Choroid plexus epithelial cell (primary cell): ENCODE data around the gene SPACDR.

Experiments used
- DNase-seq: peaks from one replicate; pipeline ENCODE4 v3.0.0-alpha.2; 2010; ENCODE audit warnings: low read depth
- H3K4me3 ChIP-seq: 2 replicates; pipeline ENCODE4 v1.5.1; 2011; ENCODE audit warnings: low read depth, mild to moderate bottlenecking, control low read depth, low read length, moderate library complexity
- CTCF ChIP-seq: conservative IDR thresholded peaks from 2 replicates; pipeline ENCODE4 v1.5.1; 2011; ENCODE audit warnings: low read depth, mild to moderate bottlenecking, control low read depth, inconsistent platforms, low read length, moderate library complexity

Gene SPACDR

DNA sequence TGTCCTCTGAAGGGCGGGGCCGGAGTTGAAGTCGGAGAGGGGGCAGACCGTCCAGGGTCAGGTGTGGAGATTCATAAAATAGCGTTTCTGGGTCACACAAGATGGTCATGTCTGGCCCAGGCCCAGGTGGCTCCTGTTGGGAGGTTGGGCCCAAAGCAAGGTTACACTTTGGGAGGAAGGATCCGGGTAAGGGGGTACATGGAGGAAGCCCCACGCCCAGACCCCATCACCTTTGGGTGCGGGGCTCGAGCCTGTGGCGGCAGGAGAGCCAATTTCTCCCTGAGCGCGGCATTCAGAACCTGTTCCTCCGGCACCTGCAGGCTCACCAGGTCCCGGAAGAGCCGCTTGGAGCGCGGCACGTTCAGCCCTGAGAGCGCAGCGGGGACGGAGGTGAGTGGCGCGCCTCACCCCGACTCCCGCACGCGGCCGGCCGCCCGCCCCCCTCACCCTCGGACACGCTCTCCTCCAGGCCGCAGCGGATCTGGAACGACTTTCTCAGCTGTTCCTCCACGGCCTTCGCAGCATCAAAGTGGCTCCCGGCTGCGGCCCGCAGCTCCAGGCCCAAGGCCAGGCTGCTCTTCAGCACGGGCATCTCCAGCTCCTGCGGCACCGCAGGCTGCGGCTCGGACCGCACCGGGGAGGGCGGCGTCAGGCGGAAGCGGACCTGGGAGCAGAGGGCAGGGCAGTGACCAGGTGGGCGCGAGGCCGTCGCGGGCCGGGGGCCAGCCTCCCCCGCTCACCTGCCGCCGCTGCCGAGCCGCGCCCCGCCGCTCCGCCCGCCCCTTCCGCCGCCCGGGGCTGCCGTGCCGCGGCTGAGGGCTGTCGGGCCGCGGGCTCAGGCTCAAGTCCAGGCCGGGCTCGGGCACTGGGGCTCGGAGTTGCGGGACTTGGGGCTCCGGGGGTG lies 28.4 kb downstream of the SPACDR start:
- TF ChIP-seq CTCF = no peak
- H3K4me3 ChIP-seq = peak overlapping the region; percentile 92
- peak; percentile 28 for DNase-seq

GRCh38 chr7:100434297-100435144 lies 29.5 kb downstream of the SPACDR start:
- DNase-seq = no peak
- H3K4me3 ChIP-seq = peak overlapping the region; percentile 92
- no peak for TF ChIP-seq CTCF

DNA sequence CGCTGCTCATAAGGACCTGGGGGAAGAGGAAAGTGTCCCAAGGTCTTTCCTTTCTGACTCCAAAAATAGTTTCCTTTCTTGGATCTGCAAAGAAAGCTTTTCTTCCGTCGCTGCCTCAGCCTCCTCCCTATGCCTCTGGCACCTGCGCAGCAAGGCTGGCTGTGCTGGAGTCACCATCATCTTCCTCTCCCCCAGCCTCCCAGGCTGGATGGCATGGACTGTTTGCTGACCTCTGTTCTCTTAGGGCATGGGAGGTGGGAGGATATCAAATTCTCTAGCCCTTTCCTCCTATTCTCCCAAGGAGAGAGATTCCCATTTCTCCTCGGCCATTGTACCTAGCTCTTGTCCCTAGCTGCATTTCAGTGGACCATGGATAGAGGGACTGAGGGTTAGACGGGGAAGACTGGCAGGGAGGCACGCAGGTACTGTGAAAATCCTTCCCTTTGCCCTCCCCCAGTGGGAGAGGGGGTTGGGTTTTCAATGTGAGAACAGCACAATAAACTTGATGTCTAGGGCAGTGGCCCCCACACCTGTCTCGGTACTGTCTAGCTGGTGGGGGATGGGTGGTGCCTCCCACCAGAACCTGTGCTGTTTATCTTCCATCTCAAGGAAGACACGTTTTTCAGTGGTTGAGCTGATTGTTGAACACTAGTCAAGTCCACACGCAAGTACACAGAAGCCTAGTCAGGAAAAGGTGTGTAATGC lies 30.3 kb downstream of the SPACDR start:
- no peak for DNase-seq
- H3K4me3 ChIP-seq = no peak overlapping the region
- no peak for TF ChIP-seq CTCF

DNA sequence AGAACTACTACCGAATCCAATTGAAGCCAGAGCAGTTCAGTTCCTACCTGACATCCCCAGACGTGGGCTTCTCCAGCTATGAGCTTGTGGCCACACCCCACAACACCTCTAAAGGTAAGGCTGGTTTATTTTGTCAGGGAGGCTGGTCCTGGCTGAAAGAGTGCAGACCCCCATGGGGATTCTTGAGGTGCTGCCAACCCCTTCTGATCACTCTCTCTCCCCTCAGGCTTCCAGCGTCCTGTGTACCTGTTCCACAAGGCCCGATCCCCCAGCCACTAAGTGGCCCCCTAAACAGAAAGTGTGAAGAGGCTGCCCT lies 30.8 kb downstream of the SPACDR start:
- TF ChIP-seq CTCF = no peak
- no peak overlapping the region for H3K4me3 ChIP-seq
- no peak for DNase-seq

DNA sequence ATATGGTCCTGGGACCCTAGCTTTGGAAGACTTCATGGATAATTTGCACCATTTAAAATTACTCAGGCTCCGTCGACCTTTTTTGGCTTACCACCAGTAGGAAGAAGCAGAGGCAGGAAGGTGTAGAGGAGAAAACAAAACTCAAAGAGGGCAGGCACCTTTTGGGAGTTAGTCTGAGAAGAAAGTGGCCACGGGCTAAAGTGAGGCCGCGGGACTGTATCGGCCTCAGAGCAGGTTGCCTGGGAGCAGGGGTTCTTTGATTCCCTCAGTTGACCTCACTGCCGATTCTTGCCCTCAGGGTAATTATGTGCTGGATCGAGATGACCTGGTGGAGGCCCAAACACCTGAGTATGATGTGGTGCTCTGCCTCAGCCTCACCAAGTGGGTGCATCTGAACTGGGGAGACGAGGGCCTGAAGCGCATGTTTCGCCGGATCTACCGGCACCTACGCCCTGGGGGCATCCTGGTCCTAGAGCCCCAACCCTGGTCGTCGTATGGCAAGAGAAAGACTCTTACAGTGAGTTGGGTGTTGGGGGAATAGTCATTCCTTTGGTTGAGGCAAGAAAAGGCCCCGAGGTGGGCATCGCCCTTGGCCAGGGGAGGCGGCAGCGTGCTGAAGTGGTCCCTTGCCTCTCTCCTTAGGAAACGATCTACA lies 31.3 kb downstream of the SPACDR start:
- no peak overlapping the region for H3K4me3 ChIP-seq
- no peak for DNase-seq
- no peak for TF ChIP-seq CTCF

GRCh38 chr7:100432053-100432452 lies 32.0 kb downstream of the SPACDR start:
- no peak for DNase-seq
- no peak overlapping the region for H3K4me3 ChIP-seq
- no peak for TF ChIP-seq CTCF
